ENCODE measurements around the gene RBM38.
"Not testable (repeated sequence)": the region's sequence is repeated elsewhere in the genome, so short reads cannot be mapped to it uniquely, and the experiment has no call there.

Gene RBM38

GRCh38 chr20:57390604-57391438 is at the start of gene RBM38:
RBM38 (plus strand) TSS chr20:57391396; CDS start chr20:57391582, 186 bp downstream.
- DNase-seq = peak; percentile 74

GRCh38 chr20:57341663-57342062 is 49.5 kb upstream of the RBM38 start:
- DNase-seq = no peak

- no peak for DNase-seq
Observed at GRCh38 chr20:57342829-57343228, 48.4 kb upstream of the RBM38 start.

- DNase-seq = peak; percentile 62
Observed at GRCh38 chr20:57346477-57346876, 44.7 kb upstream of the RBM38 start.

- DNase-seq = no peak
Observed at GRCh38 chr20:57347393-57347792, 43.8 kb upstream of the RBM38 start.

- DNase-seq = not testable (repeated sequence)
Observed at GRCh38 chr20:57348200-57348921, 42.8 kb upstream of the RBM38 start.

GRCh38 chr20:57348922-57349574 is 42.1 kb upstream of the RBM38 start:
- DNase-seq = not testable (repeated sequence)

- DNase-seq = no peak
Observed at GRCh38 chr20:57350081-57350710, 41.0 kb upstream of the RBM38 start.

- DNase-seq = not testable (repeated sequence)
Observed at GRCh38 chr20:57350726-57351041, 40.5 kb upstream of the RBM38 start.

- DNase-seq = peak; percentile 86
Observed at GRCh38 chr20:57351042-57351783, 40.0 kb upstream of the RBM38 start, which contains the start of gene RAE1. RAE1 (plus strand) TSS chr20:57351255; CDS start chr20:57354039, 2,784 bp downstream.

- DNase-seq = no peak
Observed at GRCh38 chr20:57352305-57352704, 38.9 kb upstream of the RBM38 start.

- DNase-seq = no peak
Observed at GRCh38 chr20:57353351-57353750, 37.8 kb upstream of the RBM38 start.

- DNase-seq = no peak
Observed at GRCh38 chr20:57361517-57361916, 29.7 kb upstream of the RBM38 start.

GRCh38 chr20:57364451-57364850 is 26.7 kb upstream of the RBM38 start:
- DNase-seq = no peak

- no peak for DNase-seq
Observed at GRCh38 chr20:57369596-57369995, 21.6 kb upstream of the RBM38 start.

- no peak for DNase-seq
Observed at GRCh38 chr20:57370316-57370715, 20.9 kb upstream of the RBM38 start.

- DNase-seq = no peak
Observed at GRCh38 chr20:57371363-57371762, 19.8 kb upstream of the RBM38 start.

- no peak for DNase-seq
Observed at GRCh38 chr20:57372157-57372556, 19.0 kb upstream of the RBM38 start.

GRCh38 chr20:57372581-57373350 is 18.4 kb upstream of the RBM38 start:
- DNase-seq = no peak

- no peak for DNase-seq
Observed at GRCh38 chr20:57374343-57374930, 16.8 kb upstream of the RBM38 start.
